ENCODE data around the gene PCDHGA1.

- TF ChIP-seq CTCF (IDR thresholded peaks at IDR 0.05; ENCODE audit: low read depth, low read length) (no peak), EZH2phosphoT487 (IDR thresholded peaks at IDR 0.05; ENCODE audit: low read depth) (no peak)
These were observed 59.1 kb downstream of the PCDHGA1 start for GRCh38 chr5:141389153-141390042.
